SU-DHL-6 (cell line): Measurements from ENCODE around the gene FTCD.
"Not testable (repeated sequence)": the region's sequence is repeated elsewhere in the genome, so short reads cannot be mapped to it uniquely, and the experiment has no call there.

Source experiments
- H2AFZ ChIP-seq: fragments of 200-600 bp; sonication (generic); 2 replicates; pipeline ENCODE4 v1.6.1; 2014; ENCODE audit warnings: low read depth, mild to moderate bottlenecking, moderate library complexity, mixed read lengths, antibody characterized with exemption, low read length; ENCODE audit not compliant: severe bottlenecking
- H3F3A ChIP-seq: fragments of 200-600 bp; shearing (Covaris generic); 2 replicates; pipeline ENCODE4 v1.6.0; 2016; ENCODE audit warnings: antibody characterized with exemption, mild to moderate bottlenecking; ENCODE audit not compliant: insufficient read depth
- H3K27ac ChIP-seq: fragments of 200-600 bp; sonication (generic); 2 replicates; pipeline ENCODE4 v1.5.1; 2016; ENCODE audit warnings: low read depth, mild to moderate bottlenecking, low read length, moderate library complexity, mixed read lengths
- H3K27me3 ChIP-seq: fragments of 200-600 bp; sonication (generic), shearing (Covaris generic); 2 replicates; pipeline ENCODE4 v1.6.0; 2014; ENCODE audit warnings: mild to moderate bottlenecking, low read length
- H3K36me3 ChIP-seq: fragments of 200-600 bp; sonication (generic); 2 replicates; pipeline ENCODE4 v1.6.1; 2014; ENCODE audit warnings: mild to moderate bottlenecking, low read length, mixed read lengths
- H3K4me2 ChIP-seq: fragments of 300-600, 200-600 bp; shearing (Covaris generic), sonication (generic); 2 replicates; pipeline ENCODE4 v1.6.0; 2014; ENCODE audit warnings: low read length, low read depth, mild to moderate bottlenecking; ENCODE audit not compliant: poor library complexity, severe bottlenecking
- H3K4me3 ChIP-seq: fragments of 200-600 bp; sonication (generic); 2 replicates; pipeline ENCODE4 v1.5.1; 2014; ENCODE audit warnings: antibody characterized with exemption, low read length, mild to moderate bottlenecking, mixed read lengths; ENCODE audit not compliant: insufficient read depth, poor library complexity, severe bottlenecking
- H3K79me2 ChIP-seq: fragments of 200-600 bp; sonication (generic); 2 replicates; pipeline ENCODE4 v1.6.1; 2014; ENCODE audit warnings: mild to moderate bottlenecking, low read length, moderate library complexity; ENCODE audit not compliant: insufficient read depth
- H3K9ac ChIP-seq: fragments of 200-600 bp; sonication (generic); 2 replicates; pipeline ENCODE4 v1.7.0; 2014; ENCODE audit warnings: mild to moderate bottlenecking, low read length
- H3K9me2 ChIP-seq: fragments of 200-600 bp; sonication (generic); replicated peaks from 2 replicates; pipeline ENCODE4 v1.6.1; 2014; ENCODE audit warnings: low read length; ENCODE audit not compliant: insufficient read depth
- H3K9me3 ChIP-seq: fragments of 200-600 bp; sonication (generic); 2 replicates; pipeline ENCODE4 v1.6.1; 2014; ENCODE audit warnings: low read length, mixed read lengths; ENCODE audit not compliant: insufficient read depth
- H4K20me1 ChIP-seq: fragments of 200-600 bp; sonication (generic); 2 replicates; pipeline ENCODE4 v1.6.1; 2014; ENCODE audit warnings: low read depth, mild to moderate bottlenecking, antibody characterized with exemption, low read length, moderate library complexity, mixed read lengths
- CTCF ChIP-seq: fragments of 200-600 bp; sonication (generic); IDR thresholded peaks from one replicate; pipeline ENCODE4 v1.5.1; 2017; ENCODE audit warnings: antibody characterized with exemption, mild to moderate bottlenecking, low read length, moderate library complexity; ENCODE audit not compliant: insufficient read depth, poor library complexity, severe bottlenecking
- EZH2phosphoT487 ChIP-seq: fragments of 200-600 bp; sonication (generic), shearing (Covaris generic); conservative IDR thresholded peaks from 2 replicates; pipeline ENCODE4 v1.6.1; 2018; ENCODE audit warnings: mild to moderate bottlenecking, antibody characterized with exemption, low read length, moderate library complexity, mixed read lengths

Gene FTCD

GRCh38 chr21:46142582-46143473 is 12.6 kb downstream of the FTCD start:
- Histone ChIP-seq H3K9ac (no peak overlapping the region), H3K79me2 (no peaks in the 10 kb centered on the region), H3F3A (0 out of 2 replicates have a peak, but pooled peaks cover 3% of the 10 kb centered on the region), H3K4me3 (no peak overlapping the region), H2AFZ (no peak overlapping the region), H4K20me1 (no peaks in the 10 kb centered on the region), H3K4me2 (no peak overlapping the region), H3K9me2 (no peaks in the 10 kb centered on the region), H3K27me3 (no peaks in the 10 kb centered on the region), H3K36me3 (no peaks in the 10 kb centered on the region), H3K9me3 (no peaks in the 10 kb centered on the region), H3K27ac (no peak overlapping the region)
- no peak for TF ChIP-seq EZH2phosphoT487
- no peak for TF ChIP-seq CTCF

GRCh38 chr21:46141767-46142581 is 13.4 kb downstream of the FTCD start:
- no peaks in the 10 kb centered on the region for H3K27me3 ChIP-seq
- no peak overlapping the region for H3K9ac ChIP-seq
- H3F3A ChIP-seq: 0 out of 2 replicates have a peak, but pooled peaks cover 3% of the 10 kb centered on the region
- H3K4me3 ChIP-seq: no peak overlapping the region
- no peaks in the 10 kb centered on the region for H3K9me3 ChIP-seq
- no peaks in the 10 kb centered on the region for H3K36me3 ChIP-seq
- no peaks in the 10 kb centered on the region for H3K79me2 ChIP-seq
- H4K20me1 ChIP-seq: no peaks in the 10 kb centered on the region
- no peaks in the 10 kb centered on the region for H3K9me2 ChIP-seq
- TF ChIP-seq EZH2phosphoT487 (no peak), CTCF (no peak)
- H3K27ac ChIP-seq: no peak overlapping the region
- H3K4me2 ChIP-seq: no peak overlapping the region
- H2AFZ ChIP-seq: no peak overlapping the region

- not testable (repeated sequence) for H3K27ac ChIP-seq, H3K9me2 ChIP-seq, H3K4me2 ChIP-seq, H3K9me3 ChIP-seq, H3K4me3 ChIP-seq, H3K27me3 ChIP-seq, H3K79me2 ChIP-seq, H3K36me3 ChIP-seq, H3F3A ChIP-seq, H3K9ac ChIP-seq, H4K20me1 ChIP-seq, H2AFZ ChIP-seq
Measured at GRCh38 chr21:46140352-46141003, 14.9 kb downstream of the FTCD start.
